ENCODE measurements around the gene ZCCHC4.

Gene ZCCHC4

GRCh38 chr4:25378437-25378743 lies 65.8 kb downstream of the ZCCHC4 start:
- no peak for DNase-seq

GRCh38 chr4:25379591-25379990 lies 67.0 kb downstream of the ZCCHC4 start:
- no peak for DNase-seq

GRCh38 chr4:25383647-25384046 lies 71.1 kb downstream of the ZCCHC4 start:
- DNase-seq, result no peak

GRCh38 chr4:25386926-25387325 lies 74.4 kb downstream of the ZCCHC4 start:
- no peak for DNase-seq

GRCh38 chr4:25397305-25397704 lies 84.7 kb downstream of the ZCCHC4 start:
- DNase-seq, result no peak

GRCh38 chr4:25399510-25399909 lies 86.9 kb downstream of the ZCCHC4 start:
- DNase-seq, result no peak

GRCh38 chr4:25401066-25401465 lies 88.5 kb downstream of the ZCCHC4 start:
- DNase-seq, result no peak

- no peak for DNase-seq
Observed at GRCh38 chr4:25402521-25402920, 89.9 kb downstream of the ZCCHC4 start.

- DNase-seq, result no peak
Observed at GRCh38 chr4:25403699-25404098, 91.1 kb downstream of the ZCCHC4 start.

- DNase-seq, result no peak
Observed at GRCh38 chr4:25405453-25405852, 92.9 kb downstream of the ZCCHC4 start.

- DNase-seq, result no peak
Observed at GRCh38 chr4:25406081-25406692, 93.6 kb downstream of the ZCCHC4 start.

- DNase-seq, result no peak
Observed at GRCh38 chr4:25410820-25411529, 98.4 kb downstream of the ZCCHC4 start.

- DNase-seq, result no peak
Observed at GRCh38 chr4:25413261-25413660, 100.7 kb downstream of the ZCCHC4 start.

GRCh38 chr4:25417014-25417413 lies 104.4 kb downstream of the ZCCHC4 start:
- no peak for DNase-seq

All from NCI-H1930 (cell line).